ENCODE data around the gene OR1D2. TPM values are rescaled to one million over a fixed set of nuclear protein-coding genes. Genes with fewer than 3 reads are reported as not detected.

OR1D2 gene
- total and polyA plus RNA-seq, 2 donors (not counting 1 experiment from before 2014, with no cell fraction given), result not detected

GRCh38 chr17:3040882-3041281 lies 63.3 kb downstream of the OR1D2 start:
- Histone ChIP-seq H3K9ac (ENCODE audit: insufficient read depth, low read length) (no peak overlapping the region), H3K4me1 (ENCODE audit: control insufficient read depth, extremely low read depth, insufficient read depth, low read length) (no peaks in the 10 kb centered on the region), H3K36me3 (ENCODE audit: control insufficient read depth, insufficient read depth, low read length) (no peaks in the 10 kb centered on the region), H3K27me3 (ENCODE audit: control insufficient read depth, insufficient read depth, low read length) (no peaks in the 10 kb centered on the region), H3K9me3 (ENCODE audit: control insufficient read depth, insufficient read depth, low read depth, low read length) (no peaks in the 10 kb centered on the region), H3K27ac (ENCODE audit: insufficient read depth, low read length) (no peak overlapping the region), H4K20me1 (ENCODE audit: control insufficient read depth, extremely low read depth, insufficient read depth, low read length) (no peaks in the 10 kb centered on the region), H3K79me2 (ENCODE audit: control insufficient read depth, insufficient read depth, low read length) (no peaks in the 10 kb centered on the region), H2AFZ (ENCODE audit: low read length) (no peak overlapping the region), H3K4me3 (replicated peaks in 1 of 4; ENCODE audit: control extremely low read depth in 1 of 4, insufficient read depth in 1 of 4, low read depth in 3 of 4, low read length in 4 of 4) (no peak overlapping the region), H3K4me2 (ENCODE audit: extremely low read depth, insufficient read depth, low read length) (no peak overlapping the region)
- DNase-seq (ENCODE audit: low read depth in 2 of 2), result no peak
- TF ChIP-seq, protein P1, sequence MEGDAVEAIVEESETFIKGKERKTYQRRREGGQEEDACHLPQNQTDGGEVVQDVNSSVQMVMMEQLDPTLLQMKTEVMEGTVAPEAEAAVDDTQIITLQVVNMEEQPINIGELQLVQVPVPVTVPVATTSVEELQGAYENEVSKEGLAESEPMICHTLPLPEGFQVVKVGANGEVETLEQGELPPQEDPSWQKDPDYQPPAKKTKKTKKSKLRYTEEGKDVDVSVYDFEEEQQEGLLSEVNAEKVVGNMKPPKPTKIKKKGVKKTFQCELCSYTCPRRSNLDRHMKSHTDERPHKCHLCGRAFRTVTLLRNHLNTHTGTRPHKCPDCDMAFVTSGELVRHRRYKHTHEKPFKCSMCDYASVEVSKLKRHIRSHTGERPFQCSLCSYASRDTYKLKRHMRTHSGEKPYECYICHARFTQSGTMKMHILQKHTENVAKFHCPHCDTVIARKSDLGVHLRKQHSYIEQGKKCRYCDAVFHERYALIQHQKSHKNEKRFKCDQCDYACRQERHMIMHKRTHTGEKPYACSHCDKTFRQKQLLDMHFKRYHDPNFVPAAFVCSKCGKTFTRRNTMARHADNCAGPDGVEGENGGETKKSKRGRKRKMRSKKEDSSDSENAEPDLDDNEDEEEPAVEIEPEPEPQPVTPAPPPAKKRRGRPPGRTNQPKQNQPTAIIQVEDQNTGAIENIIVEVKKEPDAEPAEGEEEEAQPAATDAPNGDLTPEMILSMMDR (conservative IDR thresholded peaks at IDR 0.05 in 1 of 2, IDR thresholded peaks at IDR 0.05 in 1 of 2; ENCODE audit: low read depth in 1 of 2, low read length in 2 of 2), result no peak
- TF ChIP-seq EZH2 (IDR thresholded peaks at IDR 0.05; ENCODE audit: low read length, missing control alignments), result no peak

DNA sequence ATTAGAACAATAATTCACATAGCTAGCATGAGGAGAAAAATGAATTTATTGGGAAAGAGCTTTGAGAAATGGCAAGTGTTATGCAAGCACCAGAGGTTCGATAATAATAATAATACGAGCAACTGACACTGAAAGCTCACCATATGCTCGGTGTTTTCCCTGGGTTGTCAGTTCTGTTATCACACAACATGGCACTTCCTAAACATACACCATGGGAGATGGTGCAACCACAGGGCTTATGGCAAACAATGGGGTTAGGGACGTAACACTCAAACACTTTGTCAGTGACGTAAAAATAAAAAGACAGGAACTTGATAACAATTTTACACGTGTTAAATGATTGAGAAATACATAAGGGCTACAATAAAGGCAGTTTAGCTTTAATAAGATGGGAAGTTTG lies 64.5 kb downstream of the OR1D2 start:
- H3K4me3 ChIP-seq (replicated peaks in 1 of 4; ENCODE audit: control extremely low read depth in 1 of 4, insufficient read depth in 1 of 4, low read depth in 3 of 4, low read length in 4 of 4), result no peak overlapping the region
- H3K4me1 ChIP-seq (ENCODE audit: control insufficient read depth, extremely low read depth, insufficient read depth, low read length), result no peaks in the 10 kb centered on the region
- H3K27me3 ChIP-seq (ENCODE audit: control insufficient read depth, insufficient read depth, low read length), result no peaks in the 10 kb centered on the region
- H3K9ac ChIP-seq (ENCODE audit: insufficient read depth, low read length), result no peak overlapping the region
- no peak for TF ChIP-seq EZH2 (IDR thresholded peaks at IDR 0.05; ENCODE audit: low read length, missing control alignments)
- TF ChIP-seq, protein P1 (conservative IDR thresholded peaks at IDR 0.05 in 1 of 2, IDR thresholded peaks at IDR 0.05 in 1 of 2; ENCODE audit: low read depth in 1 of 2, low read length in 2 of 2), result no peak
- no peaks in the 10 kb centered on the region for H3K79me2 ChIP-seq (ENCODE audit: control insufficient read depth, insufficient read depth, low read length)
- H3K9me3 ChIP-seq (ENCODE audit: control insufficient read depth, insufficient read depth, low read depth, low read length), result no peaks in the 10 kb centered on the region
- H3K4me2 ChIP-seq (ENCODE audit: extremely low read depth, insufficient read depth, low read length), result no peak overlapping the region
- peak in 1 of 2 donors; percentile 61 for DNase-seq (ENCODE audit: low read depth in 2 of 2)
- no peaks in the 10 kb centered on the region for H4K20me1 ChIP-seq (ENCODE audit: control insufficient read depth, extremely low read depth, insufficient read depth, low read length)
- no peak overlapping the region for H2AFZ ChIP-seq (ENCODE audit: low read length)
- H3K27ac ChIP-seq (ENCODE audit: insufficient read depth, low read length), result no peak overlapping the region
- no peaks in the 10 kb centered on the region for H3K36me3 ChIP-seq (ENCODE audit: control insufficient read depth, insufficient read depth, low read length)

DNA sequence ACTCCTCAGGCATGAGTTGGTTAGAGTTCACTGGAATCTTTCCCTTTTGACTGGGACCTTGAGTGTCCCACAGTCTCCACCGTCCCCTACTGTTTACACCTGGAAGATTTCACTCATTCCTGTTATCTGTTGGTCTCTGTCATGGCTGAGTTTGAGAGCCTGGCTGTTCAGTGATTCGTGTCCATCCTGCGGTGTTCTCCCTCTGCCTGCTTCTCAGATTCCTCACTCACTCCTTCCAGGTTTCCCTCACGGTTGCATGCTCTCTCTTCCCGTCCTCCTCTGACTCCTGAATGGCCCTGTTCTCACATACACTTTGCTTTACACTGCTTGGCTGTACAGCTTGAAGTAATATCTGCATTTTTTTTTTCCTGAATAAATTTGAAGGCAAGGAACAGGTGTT lies 65.3 kb downstream of the OR1D2 start:
- H3K9me3 ChIP-seq (ENCODE audit: control insufficient read depth, insufficient read depth, low read depth, low read length), result no peaks in the 10 kb centered on the region
- no peak for DNase-seq (ENCODE audit: low read depth in 2 of 2)
- no peaks in the 10 kb centered on the region for H3K36me3 ChIP-seq (ENCODE audit: control insufficient read depth, insufficient read depth, low read length)
- H3K4me1 ChIP-seq (ENCODE audit: control insufficient read depth, extremely low read depth, insufficient read depth, low read length), result no peaks in the 10 kb centered on the region
- TF ChIP-seq, protein P1 (conservative IDR thresholded peaks at IDR 0.05 in 1 of 2, IDR thresholded peaks at IDR 0.05 in 1 of 2; ENCODE audit: low read depth in 1 of 2, low read length in 2 of 2), result no peak
- TF ChIP-seq EZH2 (IDR thresholded peaks at IDR 0.05; ENCODE audit: low read length, missing control alignments), result no peak
- H3K27me3 ChIP-seq (ENCODE audit: control insufficient read depth, insufficient read depth, low read length), result no peaks in the 10 kb centered on the region
- no peak overlapping the region for H3K4me2 ChIP-seq (ENCODE audit: extremely low read depth, insufficient read depth, low read length)
- no peaks in the 10 kb centered on the region for H4K20me1 ChIP-seq (ENCODE audit: control insufficient read depth, extremely low read depth, insufficient read depth, low read length)
- no peak overlapping the region for H2AFZ ChIP-seq (ENCODE audit: low read length)
- no peak overlapping the region for H3K27ac ChIP-seq (ENCODE audit: insufficient read depth, low read length)
- no peak overlapping the region for H3K4me3 ChIP-seq (replicated peaks in 1 of 4; ENCODE audit: control extremely low read depth in 1 of 4, insufficient read depth in 1 of 4, low read depth in 3 of 4, low read length in 4 of 4)
- H3K9ac ChIP-seq (ENCODE audit: insufficient read depth, low read length), result no peak overlapping the region
- H3K79me2 ChIP-seq (ENCODE audit: control insufficient read depth, insufficient read depth, low read length), result no peaks in the 10 kb centered on the region

Other genes starting within 250 kb of the OR1D2 start
- gene OR1D5, start 40.8 kb downstream of the OR1D2 start, total RNA-seq, result not detected in 2 replicates
- not detected in 2 replicates for gene OR1D5, start 40.8 kb downstream of the OR1D2 start, polyA plus RNA-seq
- not detected in 2 replicates for gene OR1G1, start 23.1 kb upstream of the OR1D2 start, total RNA-seq
- not detected in 2 replicates for gene OR1G1, start 23.1 kb upstream of the OR1D2 start, polyA plus RNA-seq
- gene OR1A2, start 93.1 kb upstream of the OR1D2 start, total RNA-seq, result not detected in 2 replicates
- not detected in 2 replicates for gene OR1A2, start 93.1 kb upstream of the OR1D2 start, polyA plus RNA-seq
- not detected in 2 replicates for gene OR1A1, start 103.2 kb upstream of the OR1D2 start, total RNA-seq
- gene OR1A1, start 103.2 kb upstream of the OR1D2 start, polyA plus RNA-seq, result not detected in 2 replicates
- gene OR3A1, start 193.9 kb upstream of the OR1D2 start, total RNA-seq, result not detected in 2 replicates
- gene OR3A1, start 193.9 kb upstream of the OR1D2 start, polyA plus RNA-seq, result 0.03 TPM in 1 of 2 replicates, not detected in the other